HG02798 (cell line): ENCODE data around the gene GATAD2A.

ENCODE experiments used
- ATAC-seq: cut with Tn5 transposase; IDR thresholded peaks from one replicate; pipeline ENCODE4 v1.9.1; 2021; ENCODE audit warnings: mild to moderate bottlenecking; ENCODE audit not compliant: unreplicated experiment, poor library complexity

GATAD2A gene

GRCh38 chr19:19420570-19421298 is 15.3 kb downstream of the GATAD2A start:
- ATAC-seq = no peak

GRCh38 chr19:19421299-19421696 is 15.8 kb downstream of the GATAD2A start:
- ATAC-seq = no peak

GRCh38 chr19:19422156-19422555 is 16.7 kb downstream of the GATAD2A start:
- ATAC-seq = no peak

GRCh38 chr19:19423322-19423721 is 17.8 kb downstream of the GATAD2A start:
- ATAC-seq = no peak

- ATAC-seq = no peak
Measured at GRCh38 chr19:19425170-19425875, 19.8 kb downstream of the GATAD2A start.

GRCh38 chr19:19426216-19426615 is 20.7 kb downstream of the GATAD2A start:
- no peak for ATAC-seq

GRCh38 chr19:19426799-19427198 is 21.3 kb downstream of the GATAD2A start:
- no peak for ATAC-seq

GRCh38 chr19:19427302-19427701 is 21.8 kb downstream of the GATAD2A start:
- ATAC-seq = no peak

GRCh38 chr19:19427944-19428343 is 22.5 kb downstream of the GATAD2A start:
- ATAC-seq = no peak

GRCh38 chr19:19428746-19429145 is 23.3 kb downstream of the GATAD2A start:
- no peak for ATAC-seq

- ATAC-seq = no peak
Measured at GRCh38 chr19:19429361-19429760, 23.9 kb downstream of the GATAD2A start.

- ATAC-seq = no peak
Measured at GRCh38 chr19:19432732-19433131, 27.3 kb downstream of the GATAD2A start.

- ATAC-seq = no peak
Measured at GRCh38 chr19:19433666-19434213, 28.3 kb downstream of the GATAD2A start.

- no peak for ATAC-seq
Measured at GRCh38 chr19:19434483-19435045, 29.1 kb downstream of the GATAD2A start.

- ATAC-seq = no peak
Measured at GRCh38 chr19:19436137-19436691, 30.7 kb downstream of the GATAD2A start.

GRCh38 chr19:19438366-19439175 is 33.1 kb downstream of the GATAD2A start:
- ATAC-seq = no peak

GRCh38 chr19:19439176-19439482 is 33.7 kb downstream of the GATAD2A start:
- no peak for ATAC-seq

- no peak for ATAC-seq
Measured at GRCh38 chr19:19443283-19443682, 37.8 kb downstream of the GATAD2A start.

GRCh38 chr19:19443902-19444680 is 38.6 kb downstream of the GATAD2A start:
- ATAC-seq = no peak
